ENCODE measurements around the gene PRKAG2.
"Not testable (repeated sequence)": the region's sequence is repeated elsewhere in the genome, so short reads cannot be mapped to it uniquely, and the experiment has no call there.

PRKAG2 gene

GRCh38 chr7:151851145-151851751 lies 25.7 kb downstream of the PRKAG2 start:
- peak; percentile 59 for DNase-seq (ENCODE audit: low spot score)

GRCh38 chr7:151850491-151851124 lies 26.3 kb downstream of the PRKAG2 start:
- no peak for DNase-seq (ENCODE audit: low spot score)

GRCh38 chr7:151849879-151850260 lies 27.0 kb downstream of the PRKAG2 start:
- no peak for DNase-seq (ENCODE audit: low spot score)

GRCh38 chr7:151849008-151849878 lies 27.7 kb downstream of the PRKAG2 start:
- no peak for DNase-seq (ENCODE audit: low spot score)

GRCh38 chr7:151847681-151848081 lies 29.2 kb downstream of the PRKAG2 start:
- no peak for DNase-seq (ENCODE audit: low spot score)

- no peak for DNase-seq (ENCODE audit: low spot score)
Measured at GRCh38 chr7:151847136-151847535, 29.8 kb downstream of the PRKAG2 start.

- DNase-seq (ENCODE audit: low spot score), result no peak
Measured at GRCh38 chr7:151845412-151846205, 31.3 kb downstream of the PRKAG2 start.

- no peak for DNase-seq (ENCODE audit: low spot score)
Measured at GRCh38 chr7:151844825-151845200, 32.1 kb downstream of the PRKAG2 start.

GRCh38 chr7:151844071-151844824 lies 32.7 kb downstream of the PRKAG2 start:
- no peak for DNase-seq (ENCODE audit: low spot score)

GRCh38 chr7:151843181-151843580 lies 33.7 kb downstream of the PRKAG2 start:
- DNase-seq (ENCODE audit: low spot score), result no peak

GRCh38 chr7:151841395-151842051 lies 35.4 kb downstream of the PRKAG2 start:
- DNase-seq (ENCODE audit: low spot score), result not testable (repeated sequence)

- no peak for DNase-seq (ENCODE audit: low spot score)
Measured at GRCh38 chr7:151840088-151840910, 36.6 kb downstream of the PRKAG2 start.

GRCh38 chr7:151839451-151839921 lies 37.4 kb downstream of the PRKAG2 start:
- DNase-seq (ENCODE audit: low spot score), result no peak

GRCh38 chr7:151838861-151839381 lies 38.0 kb downstream of the PRKAG2 start:
- DNase-seq (ENCODE audit: low spot score), result peak; percentile 62

GRCh38 chr7:151838072-151838471 lies 38.8 kb downstream of the PRKAG2 start:
- DNase-seq (ENCODE audit: low spot score), result no peak

- no peak for DNase-seq (ENCODE audit: low spot score)
Measured at GRCh38 chr7:151837285-151838042, 39.5 kb downstream of the PRKAG2 start.

GRCh38 chr7:151836927-151837205 lies 40.0 kb downstream of the PRKAG2 start:
- no peak for DNase-seq (ENCODE audit: low spot score)

GRCh38 chr7:151836191-151836926 lies 40.6 kb downstream of the PRKAG2 start:
- no peak for DNase-seq (ENCODE audit: low spot score)

All from pons (tissue), 1 donor.